BE2C (cell line): ENCODE measurements around the gene IFITM10.

ENCODE experiments used
- DNase-seq: peaks from one replicate; pipeline ENCODE4 v3.0.0-alpha.2; 2020
- H3K27me3 ChIP-seq: fragments of 250-450 bp; sonication (Bioruptor Pico); 2 replicates; pipeline ENCODE4 v1.5.1; 2020; ENCODE audit warnings: mild to moderate bottlenecking
- H3K36me3 ChIP-seq: fragments of 250-450 bp; sonication (Bioruptor Pico); 2 replicates; pipeline ENCODE4 v1.5.1; 2020; ENCODE audit warnings: mild to moderate bottlenecking
- H3K4me1 ChIP-seq: fragments of 250-450 bp; sonication (Bioruptor Pico); 2 replicates; pipeline ENCODE4 v1.5.1; 2020
- H3K4me3 ChIP-seq: 2 replicates; pipeline ENCODE4 v1.5.1; 2011; ENCODE audit warnings: low read depth, low read length
- H3K9me3 ChIP-seq: fragments of 250-450 bp; sonication (Bioruptor Pico); 2 replicates; pipeline ENCODE4 v1.5.1; 2020
- CTCF ChIP-seq: IDR thresholded peaks from 2 replicates; pipeline ENCODE4 v1.5.1; 2012; ENCODE audit warnings: mild to moderate bottlenecking, low read depth, low read length

Gene IFITM10

GRCh38 chr11:1708716-1709115 is 41.7 kb downstream of the IFITM10 start:
- H3K4me3 ChIP-seq: no peak overlapping the region
- no peak for TF ChIP-seq CTCF
- peaks cover 10% of the 10 kb centered on the region; the same call in 1 of the 2 replicates for H3K27me3 ChIP-seq
- H3K4me1 ChIP-seq: no peaks in the 10 kb centered on the region
- no peaks in the 10 kb centered on the region for H3K36me3 ChIP-seq
- H3K9me3 ChIP-seq: no peaks in the 10 kb centered on the region
- no peak for DNase-seq

- no peak for TF ChIP-seq CTCF
- H3K27me3 ChIP-seq: peaks cover 10% of the 10 kb centered on the region; the same call in 1 of the 2 replicates
Measured at GRCh38 chr11:1707751-1708150, 42.6 kb downstream of the IFITM10 start.

GRCh38 chr11:1706634-1707400 is 43.6 kb downstream of the IFITM10 start:
- H3K36me3 ChIP-seq: no peaks in the 10 kb centered on the region
- H3K4me1 ChIP-seq: no peaks in the 10 kb centered on the region
- H3K4me3 ChIP-seq: no peak overlapping the region
- TF ChIP-seq CTCF: peak; percentile 38
- DNase-seq: peak; percentile 25
- H3K27me3 ChIP-seq: peaks cover 8% of the 10 kb centered on the region; the same call in 1 of the 2 replicates
- H3K9me3 ChIP-seq: no peaks in the 10 kb centered on the region

More at GRCh38 chr11:1707751-1708150, 42.6 kb downstream of the IFITM10 start:
- DNase-seq: no peak
- no peaks in the 10 kb centered on the region for H3K36me3 ChIP-seq
- H3K4me1 ChIP-seq: no peaks in the 10 kb centered on the region
- H3K9me3 ChIP-seq: no peaks in the 10 kb centered on the region
- no peak overlapping the region for H3K4me3 ChIP-seq

- Histone ChIP-seq H3K4me3 (no peak overlapping the region), H3K36me3 (no peaks in the 10 kb centered on the region), H3K27me3 (no peaks in the 10 kb centered on the region), H3K9me3 (no peaks in the 10 kb centered on the region), H3K4me1 (no peaks in the 10 kb centered on the region)
- no peak for DNase-seq
- no peak for TF ChIP-seq CTCF
Measured at GRCh38 chr11:1705126-1706052, 45.0 kb downstream of the IFITM10 start.

GRCh38 chr11:1703146-1703545 is 47.2 kb downstream of the IFITM10 start:
- no peaks in the 10 kb centered on the region for H3K9me3 ChIP-seq
- H3K36me3 ChIP-seq: no peaks in the 10 kb centered on the region
- no peak overlapping the region for H3K4me3 ChIP-seq
- DNase-seq: no peak
- TF ChIP-seq CTCF: no peak
- no peaks in the 10 kb centered on the region for H3K27me3 ChIP-seq
- H3K4me1 ChIP-seq: no peaks in the 10 kb centered on the region
